Stimulated activated naive CD4-positive, alpha-beta T cell (primary cell): ENCODE results near the gene OMG.
"Not testable (repeated sequence)": the region's sequence is repeated elsewhere in the genome, so short reads cannot be mapped to it uniquely, and the experiment has no call there.

Experiments used
- DNase-seq, 6 experiments: peaks; one replicate each; lab custom pipeline; 2025; lab: John Stamatoyannopoulos, UW

Gene OMG

GRCh38 chr17:31262923-31263322 is 34.1 kb downstream of the OMG start:
- not testable (repeated sequence) for DNase-seq

DNA sequence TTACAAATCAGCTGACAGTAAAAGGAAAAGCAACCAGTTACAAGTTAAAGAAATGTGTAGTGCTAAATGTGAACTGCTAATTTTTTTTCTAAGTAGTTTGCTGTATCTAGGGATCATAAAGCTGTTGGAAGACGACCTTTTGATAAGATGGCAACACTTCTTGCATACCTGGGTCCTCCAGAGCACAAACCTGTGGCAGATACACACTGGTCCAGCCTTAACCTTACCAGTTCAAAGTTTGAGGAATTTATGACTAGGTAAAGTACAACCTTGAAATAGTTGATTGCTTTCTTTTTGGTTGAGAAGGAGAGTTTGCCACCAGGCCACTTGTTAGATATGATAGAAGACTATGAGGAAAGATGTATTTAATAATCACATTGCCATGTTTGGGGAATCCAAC is 35.4 kb downstream of the OMG start:
- no peak for DNase-seq

- DNase-seq = no peak
These were observed 36.9 kb downstream of the OMG start for GRCh38 chr17:31260151-31260550.

GRCh38 chr17:31256936-31257335 is 40.1 kb downstream of the OMG start:
- DNase-seq = no peak

DNA sequence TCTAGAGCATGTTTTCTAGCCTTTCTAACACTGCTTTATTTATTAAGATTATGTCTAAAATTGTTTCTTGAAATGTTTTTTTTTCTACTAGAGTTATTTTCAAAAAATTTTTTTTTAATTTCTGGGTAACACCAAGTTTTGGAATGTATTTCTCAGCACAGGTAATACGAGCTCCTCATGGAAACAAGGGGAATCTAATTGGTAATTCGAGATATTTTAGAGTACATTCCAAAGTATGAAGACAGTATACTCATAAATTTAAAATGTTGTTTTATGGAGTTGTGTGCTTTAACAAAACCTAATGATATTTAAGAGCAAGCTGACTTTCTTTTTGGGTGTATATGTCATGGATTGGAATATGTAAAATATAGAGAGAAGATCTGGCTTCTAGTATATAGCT is 42.4 kb downstream of the OMG start:
- no peak for DNase-seq

DNA sequence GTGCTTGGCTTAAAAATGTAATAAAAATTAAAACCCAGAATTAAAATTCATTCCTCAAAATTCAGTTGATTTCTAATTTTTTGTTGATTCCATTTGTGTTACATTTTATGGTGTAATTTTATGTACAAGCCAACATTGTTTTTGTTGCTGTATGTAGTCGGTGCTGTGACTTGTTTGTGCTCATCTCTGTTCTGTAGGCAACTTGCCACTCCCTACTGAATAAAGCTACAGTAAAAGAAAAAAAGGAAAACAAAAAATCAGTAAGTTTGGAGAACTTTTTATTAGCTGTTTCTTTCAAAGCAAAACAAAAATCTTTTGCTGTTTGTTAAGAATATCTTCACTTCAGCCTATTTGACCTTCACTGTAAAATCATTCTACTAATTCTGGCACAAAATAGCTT is 44.3 kb downstream of the OMG start:
- no peak for DNase-seq

DNA sequence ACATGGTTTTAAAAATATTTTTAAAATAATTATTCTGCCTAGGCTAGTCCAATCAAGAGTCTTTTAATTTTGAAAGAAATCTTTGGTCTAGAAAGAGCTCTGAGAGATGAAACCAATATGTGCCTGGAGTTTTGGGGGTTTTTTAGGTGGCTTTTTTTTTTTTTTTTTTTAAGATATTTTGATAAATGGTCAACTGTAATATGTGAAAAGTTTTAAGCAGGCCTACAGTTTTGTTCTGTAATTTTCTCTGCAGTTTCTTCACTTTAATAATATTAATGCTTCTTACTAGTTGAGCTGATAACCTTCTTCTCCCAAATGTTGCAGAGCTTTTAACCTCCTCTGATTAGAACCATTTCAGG is 45.1 kb downstream of the OMG start:
- DNase-seq = no peak

GRCh38 chr17:31251105-31251969 is 45.7 kb downstream of the OMG start:
- no peak for DNase-seq

DNA sequence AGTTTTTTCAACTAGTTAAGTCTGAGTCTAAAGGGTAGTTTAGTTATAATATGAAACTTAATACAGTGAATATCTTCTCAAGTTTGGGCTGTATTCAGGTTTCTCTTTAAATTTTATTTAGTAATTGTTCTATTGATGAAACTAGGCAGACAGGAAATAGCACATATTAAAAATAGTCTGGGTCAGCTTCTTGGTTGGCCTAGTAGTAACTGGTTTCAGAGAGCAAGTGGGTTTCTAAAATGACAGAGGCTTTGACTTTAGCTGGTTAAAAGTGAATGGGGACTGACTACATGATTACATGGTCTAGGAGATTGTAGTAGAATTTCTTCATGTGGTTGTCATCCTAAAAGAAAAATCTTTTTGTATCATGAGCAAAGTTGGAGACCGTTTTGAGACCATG is 46.8 kb downstream of the OMG start:
- no peak for DNase-seq

GRCh38 chr17:31249835-31250141 is 47.3 kb downstream of the OMG start:
- DNase-seq = no peak

DNA sequence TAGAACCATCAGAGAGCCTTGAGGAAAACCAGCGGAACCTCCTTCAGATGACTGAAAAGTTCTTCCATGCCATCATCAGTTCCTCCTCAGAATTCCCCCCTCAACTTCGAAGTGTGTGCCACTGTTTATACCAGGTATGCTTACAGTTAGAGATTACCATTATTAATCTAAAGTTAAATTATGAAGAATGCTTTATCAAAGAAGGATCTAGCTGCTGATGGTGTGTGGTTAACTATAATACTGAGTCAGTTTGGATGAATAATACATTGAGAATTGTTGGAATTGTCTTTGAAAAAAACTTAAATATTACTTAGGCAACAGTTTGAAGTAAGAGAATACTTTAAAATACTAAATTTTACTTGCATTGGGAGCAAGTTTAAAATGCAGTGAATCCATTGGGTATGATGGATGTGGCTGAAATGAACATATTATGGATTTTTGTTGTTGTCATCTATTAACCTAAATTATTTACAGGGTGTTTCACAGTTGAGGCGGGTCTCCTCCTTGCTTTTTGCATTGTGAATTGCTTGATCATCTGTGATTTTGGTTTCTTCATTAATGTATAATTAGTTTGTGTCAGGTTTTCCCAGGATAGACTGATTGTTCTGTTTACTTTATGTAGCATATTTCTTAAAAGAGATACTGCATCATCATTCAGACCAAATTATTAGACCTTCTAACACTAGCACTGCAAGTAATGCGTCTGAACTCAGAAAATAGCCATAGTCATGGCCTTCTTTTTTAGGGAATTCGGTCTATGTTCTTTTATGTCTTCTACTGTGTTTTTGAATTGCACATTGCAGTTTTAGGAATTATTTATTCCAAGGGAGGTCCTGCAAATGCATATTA is 47.8 kb downstream of the OMG start:
- DNase-seq = no peak
